ENCODE measurements around the gene PEX12. TPM values are rescaled to one million over a fixed set of nuclear protein-coding genes. Genes with fewer than 3 reads are reported as not detected.

PEX12 gene
- total RNA-seq, 1 donor from 2014 or later = 5.5 TPM

Other genes with a start within 250 kb of the PEX12 start
- 15.2 to 19.0 TPM (median 18.2 TPM) in 3 replicates for gene SLFN11, start 204.9 kb downstream of the PEX12 start, total RNA-seq
- 10.5 to 19.2 TPM (median 13.1 TPM) in 3 replicates for gene SLFN12, start 146.1 kb downstream of the PEX12 start, total RNA-seq
- 4.5 to 5.0 TPM (median 4.9 TPM) in 3 replicates for gene SLFN13, start 129.8 kb downstream of the PEX12 start, total RNA-seq
- not detected in 3 replicates for gene SLFN12L, start 40.9 kb downstream of the PEX12 start, total RNA-seq
- gene SLFN14, start 17.8 kb downstream of the PEX12 start, total RNA-seq = not detected in 3 replicates
- 182 to 197 TPM (median 187 TPM) in 3 replicates for gene AP2B1, start 8.8 kb upstream of the PEX12 start, total RNA-seq
- gene RASL10B, start 153.1 kb upstream of the PEX12 start, total RNA-seq = 8.4 to 21.3 TPM (median 19.1 TPM) in 3 replicates
- not detected in 3 replicates for gene GAS2L2, start 174.7 kb upstream of the PEX12 start, total RNA-seq
- not detected in 3 replicates for gene C17orf50, start 182.3 kb upstream of the PEX12 start, total RNA-seq
- gene MMP28, start 217.1 kb upstream of the PEX12 start, total RNA-seq = 5.1 to 8.6 TPM (median 7.9 TPM) in 3 replicates
- 123 to 168 TPM (median 135 TPM) in 3 replicates for gene TAF15, start 230.9 kb upstream of the PEX12 start, total RNA-seq

Data from chondrocyte (in vitro differentiated cells).